A549 (cell line): ENCODE measurements around the gene HOXB7. TPM values are rescaled to one million over a fixed set of nuclear protein-coding genes. Genes with fewer than 3 reads are reported as not detected.

Experiments used
- ATAC-seq, 2 experiments: fragments of 200-7000 bp in 1 of 2; fragments of >200 bp in 1 of 2; cut with Nextera tagmentation in 1 of 2; cut with Tn5 transposase in 1 of 2; 3 replicates each; pipeline versions ENCODE4 v1.8.0 to v1.9.1; 2018 to 2020; ENCODE audit warnings: mild to moderate bottlenecking in 1 of 2, moderate library complexity in 1 of 2
- CTCF ChIA-PET: fragments of 300-600 bp; sonication (Branson Sonifier 250); formaldehyde crosslinking; extraction: SDS; loops from one replicate; lab custom pipeline; 2021; ENCODE audit warnings: antibody characterized with exemption, inconsistent platforms; lab: Yijun Ruan, JAX
- POLR2A ChIA-PET: fragments of 350-600 bp; formaldehyde crosslinking; extraction: SDS; loops from one replicate; lab custom pipeline; 2021; ENCODE audit warnings: antibody characterized with exemption, inconsistent platforms; lab: Yijun Ruan, JAX
- DNase-seq, 2 experiments: peaks; one replicate each; pipeline versions ENCODE4 v3.0.0 to v3.0.0-alpha.2; 2011 to 2016; ENCODE audit warnings: low read depth in 1 of 2, low spot score in 1 of 2
- FAIRE-seq: peaks from 2 replicates; lab custom pipeline; 2011; peaks lifted over from hg19 to GRCh38; lab: Jason Lieb, UNC
- H3K27ac ChIP-seq, 2 experiments: fragments of >200 bp; sonication (Bioruptor Twin); formaldehyde crosslinking; 3 replicates each; pipeline ENCODE4 v1.5.1; 2016 to 2017
- H3K4me1 ChIP-seq: fragments of >200 bp; sonication (Bioruptor Twin); formaldehyde crosslinking; 3 replicates; pipeline ENCODE4 v1.6.1; 2016
- H3K4me2 ChIP-seq: fragments of >200 bp; sonication (Bioruptor Twin); formaldehyde crosslinking; 3 replicates; pipeline ENCODE4 v1.6.1; 2016
- H3K4me3 ChIP-seq: fragments of >200 bp; sonication (Bioruptor Twin); formaldehyde crosslinking; 3 replicates; pipeline ENCODE4 v1.5.1; 2016
- H3K9me3 ChIP-seq: fragments of >200 bp; sonication (Bioruptor Twin); formaldehyde crosslinking; 3 replicates; pipeline ENCODE4 v1.6.1; 2016
- CBX2 ChIP-seq: fragments of 200-600 bp; sonication (generic); IDR thresholded peaks from 2 replicates; pipeline ENCODE4 v1.6.1; 2016; ENCODE audit warnings: low read depth, mild to moderate bottlenecking, borderline replicate concordance
- EHMT2 ChIP-seq: fragments of 200-600 bp; sonication (generic); IDR thresholded peaks from 2 replicates; pipeline ENCODE4 v1.6.1; 2016; ENCODE audit warnings: antibody characterized with exemption, low read depth, mild to moderate bottlenecking, moderate library complexity
- EP300 ChIP-seq, 2 experiments: fragments of >200 bp; sonication (Bioruptor Twin); formaldehyde crosslinking; IDR thresholded peaks; 2 replicates in 1 of 2; 3 replicates in 1 of 2; pipeline ENCODE4 v1.6.1; 2016 to 2017
- FOSB ChIP-seq: fragments of 250-450 bp; sonication (Bioruptor Pico); IDR thresholded peaks from 2 replicates; pipeline ENCODE4 v1.5.0; 2020; ENCODE audit warnings: mild to moderate bottlenecking, moderate library complexity
- FOSL2 ChIP-seq, 2 experiments: fragments of 450-650 bp in 1 of 2; fragments of >200 bp in 1 of 2; sonication (Bioruptor Twin) in 1 of 2; formaldehyde crosslinking; IDR thresholded peaks; 2 replicates each; pipeline versions ENCODE4 v1.5.0 to v1.6.1; 2016 to 2020; ENCODE audit warnings: mild to moderate bottlenecking in 1 of 2, moderate library complexity in 1 of 2
- HDAC2 ChIP-seq: fragments of 200-600 bp; sonication (generic); IDR thresholded peaks from 2 replicates; pipeline ENCODE4 v1.6.1; 2016
- HEYL ChIP-seq: fragments of 250-450 bp; sonication (Bioruptor Pico); IDR thresholded peaks from 2 replicates; pipeline ENCODE4 v1.8.0; 2021; ENCODE audit warnings: mild to moderate bottlenecking, moderate library complexity
- HOXA7 ChIP-seq: fragments of 250-450 bp; sonication (Bioruptor Pico); IDR thresholded peaks from 2 replicates; pipeline ENCODE4 v1.5.0; 2020; ENCODE audit warnings: mild to moderate bottlenecking, moderate library complexity
- JUNB ChIP-seq: fragments of >200 bp; sonication (Bioruptor Twin); formaldehyde crosslinking; IDR thresholded peaks from 2 replicates; pipeline ENCODE4 v1.6.1; 2016
- MAFK ChIP-seq: fragments of 450-650 bp; IDR thresholded peaks from 2 replicates; pipeline ENCODE4 v1.6.1; 2014; ENCODE audit not compliant: partially characterized antibody
- MAZ ChIP-seq: fragments of 150-350 bp; IDR thresholded peaks from 2 replicates; pipeline ENCODE4 v1.6.1; 2014; ENCODE audit warnings: antibody characterized with exemption, low read depth, low read length, borderline replicate concordance
- MYC ChIP-seq: IDR thresholded peaks from 2 replicates; pipeline ENCODE4 v1.6.1; 2012; ENCODE audit warnings: mild to moderate bottlenecking, inconsistent platforms, low read length, improper control_type of control experiment, borderline replicate concordance
- NPAS2 ChIP-seq: fragments of 250-450 bp; sonication (Bioruptor Pico); IDR thresholded peaks from 2 replicates; pipeline ENCODE4 v1.8.0; 2022; ENCODE audit warnings: mild to moderate bottlenecking, moderate library complexity, borderline replicate concordance
- NR3C1 ChIP-seq: fragments of >200 bp; sonication (Bioruptor Twin); formaldehyde crosslinking; IDR thresholded peaks from 3 replicates; pipeline ENCODE4 v1.6.1; 2017
- RFX5 ChIP-seq: fragments of 450-650 bp; IDR thresholded peaks from 2 replicates; pipeline ENCODE4 v1.7.1; 2014; ENCODE audit warnings: antibody characterized with exemption, mild to moderate bottlenecking, moderate library complexity
- RNF2 ChIP-seq: fragments of 200-600 bp; sonication (generic); IDR thresholded peaks from 2 replicates; pipeline ENCODE4 v1.6.1; 2016; ENCODE audit warnings: low read depth, mild to moderate bottlenecking, antibody characterized with exemption, moderate library complexity, borderline replicate concordance
- SMC3 ChIP-seq: fragments of >200 bp; sonication (Bioruptor Twin); formaldehyde crosslinking; IDR thresholded peaks from 3 replicates; pipeline ENCODE4 v1.6.1; 2018; ENCODE audit warnings: inconsistent platforms
- TFCP2L1 ChIP-seq: fragments of 250-450 bp; sonication (Bioruptor Pico); IDR thresholded peaks from 2 replicates; pipeline ENCODE4 v1.5.0; 2021; ENCODE audit warnings: mild to moderate bottlenecking
- TP53 ChIP-seq: fragments of 250-450 bp; sonication (Bioruptor Pico); IDR thresholded peaks from 2 replicates; pipeline ENCODE4 v1.5.0; 2021; ENCODE audit warnings: mild to moderate bottlenecking, moderate library complexity
- ZNF302 ChIP-seq: fragments of 250-450 bp; sonication (Bioruptor Pico); IDR thresholded peaks from 2 replicates; pipeline ENCODE4 v1.9.0; 2021; ENCODE audit warnings: inconsistent platforms, mild to moderate bottlenecking, moderate library complexity
- WGBS: methylation state at CpG from one replicate; pipeline ENCODE4 v1.1.6; 2017; ENCODE audit errors: missing lambda C conversion rate; 5-methylcytosine and 5-hydroxymethylcytosine counted together
- polyA plus RNA-seq, 4 experiments: library from polyadenylated mRNA; depleted of rRNA in 3 of 4; stranded (reverse); fragments of >200 nt; fragmentation: RNase III in 1 of 4; extraction: RNeasy Plus Mini Kit Qiagen cat#74134 plus additional on column Dnase treatment in 1 of 4; gene quantifications; 2 replicates in 3 of 4; 3 replicates in 1 of 4; pipeline ENCODE4 v1.2.3, GENCODE V29; 2011 to 2017
- TF ChIP-seq, protein P1 (sequence below): fragments of >200 bp; sonication (Bioruptor Twin); formaldehyde crosslinking; IDR thresholded peaks from 3 replicates; pipeline ENCODE4 v1.6.1; 2016
- TF ChIP-seq, protein P2 (sequence below): IDR thresholded peaks from 2 replicates; pipeline ENCODE4 v1.6.1; 2012
- TF ChIP-seq, protein P3 (sequence below): fragments of 250-450 bp; sonication (Bioruptor Pico); IDR thresholded peaks from 2 replicates; pipeline ENCODE4 v1.5.0; 2020; ENCODE audit warnings: low read depth, mild to moderate bottlenecking, moderate library complexity
- TF ChIP-seq, protein P4 (sequence below): fragments of 150-350 bp; IDR thresholded peaks from 2 replicates; pipeline ENCODE4 v1.6.1; 2014; ENCODE audit warnings: low read depth, mild to moderate bottlenecking, low read length
- TF ChIP-seq, protein P5 (sequence below): fragments of 450-650 bp; IDR thresholded peaks from 2 replicates; pipeline ENCODE4 v1.6.1; 2014; ENCODE audit warnings: antibody characterized with exemption

HOXB7 gene
- polyA plus RNA-seq, 2 of the 4 experiments (the other 2 are of a cell fraction), result 22.3 to 32.3 TPM

DNA sequence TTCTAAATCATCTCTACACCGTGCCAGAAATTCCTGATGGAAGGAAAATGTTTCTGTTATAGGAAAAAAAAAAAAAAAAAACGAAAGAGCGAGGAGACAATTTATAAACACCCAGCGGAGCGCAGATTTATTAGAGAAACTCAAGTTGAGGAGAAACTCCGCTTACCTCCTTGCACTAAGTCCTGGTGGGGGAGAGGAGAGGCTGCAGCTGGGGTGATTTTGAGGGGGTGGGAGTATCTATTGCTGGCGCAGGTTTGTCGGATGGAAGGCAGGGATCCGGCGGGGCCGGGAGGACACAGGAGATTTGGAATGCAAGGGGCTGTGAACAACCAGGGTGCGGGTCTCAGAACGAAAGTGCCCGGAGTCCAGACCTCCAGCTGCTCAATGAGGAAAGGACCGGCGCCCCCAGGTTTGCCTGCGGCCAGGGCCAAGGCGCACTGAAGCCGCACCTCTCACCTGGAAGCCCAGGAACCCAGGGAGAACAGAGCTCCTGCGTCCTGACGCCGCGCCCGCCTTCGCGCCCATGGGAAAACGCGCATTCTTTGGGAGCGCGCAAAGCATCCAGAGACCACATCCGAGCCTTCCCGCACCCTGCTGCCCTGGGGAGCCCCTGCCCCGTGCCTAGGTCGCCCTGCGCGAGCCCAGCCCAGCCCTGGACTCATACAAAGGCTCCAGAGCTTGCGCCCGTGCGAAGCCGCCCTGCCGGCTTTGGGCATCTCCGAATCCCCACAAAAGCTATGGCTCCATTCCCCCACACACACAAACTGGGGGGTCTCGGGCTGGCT, 6.8 kb upstream of the HOXB7 start:
- TF ChIP-seq ZNF302 (CRISPR knock-in tag) (no peak), MAFK (no peak), JUNB (no peak), TFCP2L1 (CRISPR knock-in tag) (no peak), EHMT2 (no peak), RNF2 (no peak), NPAS2 (CRISPR knock-in tag) (no peak), FOSB (no peak), MYC (no peak), MAZ (no peak), HOXA7 (CRISPR knock-in tag) (no peak)
- TF ChIP-seq, protein P1, sequence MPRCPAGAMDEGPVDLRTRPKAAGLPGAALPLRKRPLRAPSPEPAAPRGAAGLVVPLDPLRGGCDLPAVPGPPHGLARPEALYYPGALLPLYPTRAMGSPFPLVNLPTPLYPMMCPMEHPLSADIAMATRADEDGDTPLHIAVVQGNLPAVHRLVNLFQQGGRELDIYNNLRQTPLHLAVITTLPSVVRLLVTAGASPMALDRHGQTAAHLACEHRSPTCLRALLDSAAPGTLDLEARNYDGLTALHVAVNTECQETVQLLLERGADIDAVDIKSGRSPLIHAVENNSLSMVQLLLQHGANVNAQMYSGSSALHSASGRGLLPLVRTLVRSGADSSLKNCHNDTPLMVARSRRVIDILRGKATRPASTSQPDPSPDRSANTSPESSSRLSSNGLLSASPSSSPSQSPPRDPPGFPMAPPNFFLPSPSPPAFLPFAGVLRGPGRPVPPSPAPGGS, result no peak
- TF ChIP-seq, protein P2, sequence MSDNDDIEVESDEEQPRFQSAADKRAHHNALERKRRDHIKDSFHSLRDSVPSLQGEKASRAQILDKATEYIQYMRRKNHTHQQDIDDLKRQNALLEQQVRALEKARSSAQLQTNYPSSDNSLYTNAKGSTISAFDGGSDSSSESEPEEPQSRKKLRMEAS, result no peak
- TF ChIP-seq, protein P3, sequence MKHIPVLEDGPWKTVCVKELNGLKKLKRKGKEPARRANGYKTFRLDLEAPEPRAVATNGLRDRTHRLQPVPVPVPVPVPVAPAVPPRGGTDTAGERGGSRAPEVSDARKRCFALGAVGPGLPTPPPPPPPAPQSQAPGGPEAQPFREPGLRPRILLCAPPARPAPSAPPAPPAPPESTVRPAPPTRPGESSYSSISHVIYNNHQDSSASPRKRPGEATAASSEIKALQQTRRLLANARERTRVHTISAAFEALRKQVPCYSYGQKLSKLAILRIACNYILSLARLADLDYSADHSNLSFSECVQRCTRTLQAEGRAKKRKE (CRISPR knock-in tag), result no peak
- 85% methylated on average over 43 of the region's 43 CpGs for WGBS
- no peak overlapping the region for H3K4me2 ChIP-seq
- no peaks in the 10 kb centered on the region for H3K9me3 ChIP-seq
- no peak for FAIRE-seq
- POLR2A ChIA-PET, result interaction anchor here (0.6 to 1.3 kb wide), 2 partner anchors 13 to 487 kb away, joined by 4 to 5 read pairs; partner anchors contain the start of gene HOXB6
- H3K4me3 ChIP-seq, result no peak overlapping the region
- H3K27ac ChIP-seq, result no peak overlapping the region
- peaks cover 12% of the 10 kb centered on the region for H3K4me1 ChIP-seq
- no peak for DNase-seq
- no peak for ATAC-seq
- CTCF ChIA-PET, result interaction anchor here (0.7 to 9.7 kb wide), 78 partner anchors 8 to 591 kb away, joined by 3 to 84 read pairs (median 5); partner anchors contain the start of gene HOXB7

DNA sequence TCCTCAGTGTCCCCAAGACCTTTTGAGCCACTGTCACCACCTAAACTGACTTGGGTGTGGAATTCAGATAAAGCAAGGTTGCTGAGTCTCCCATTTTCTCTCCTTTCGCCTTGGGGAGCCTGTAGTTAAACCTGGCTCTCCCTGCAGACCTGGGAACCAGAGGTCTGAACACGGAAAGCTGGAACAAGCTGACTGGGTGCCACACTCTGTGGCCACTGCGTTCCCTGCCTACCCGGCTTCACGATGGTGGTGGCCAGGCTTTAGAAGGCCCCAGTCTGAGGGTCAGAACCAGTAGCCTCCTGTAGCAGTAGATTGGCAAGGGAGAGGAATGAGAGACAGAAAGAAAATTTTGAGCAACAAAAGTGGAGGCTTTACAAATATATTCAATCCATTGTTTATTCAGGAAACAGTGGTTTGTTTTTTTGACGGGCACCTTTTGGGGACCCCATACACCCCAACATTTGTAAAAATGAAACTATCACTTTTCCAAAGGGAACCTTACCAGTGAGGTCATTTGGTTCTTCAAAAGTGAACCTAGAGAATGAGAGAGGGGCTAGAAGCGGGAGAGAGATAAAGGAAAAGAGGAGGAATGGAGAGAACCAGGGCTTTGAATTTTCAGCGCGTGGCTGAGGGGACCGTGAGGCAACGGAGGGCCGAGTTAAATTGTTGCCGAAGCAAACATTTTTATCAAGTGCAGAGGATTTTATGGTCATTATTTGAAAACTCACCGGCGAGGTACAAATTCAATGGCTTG, 6.1 kb upstream of the HOXB7 start:
- CTCF ChIA-PET, result interaction anchor here (0.7 to 9.7 kb wide), 34 partner anchors 8 to 590 kb away, joined by 3 to 84 read pairs (median 8); partner anchors contain the start of gene HOXB7
- ATAC-seq (no peak), FAIRE-seq (no peak), DNase-seq (no peak)
- Histone ChIP-seq H3K4me2 (no peak overlapping the region), H3K27ac (no peak overlapping the region), H3K9me3 (no peaks in the 10 kb centered on the region), H3K4me1 (peaks cover 12% of the 10 kb centered on the region), H3K4me3 (no peak overlapping the region)
- WGBS, result 80% methylated on average over 15 of the region's 15 CpGs
- TF ChIP-seq, protein P4, sequence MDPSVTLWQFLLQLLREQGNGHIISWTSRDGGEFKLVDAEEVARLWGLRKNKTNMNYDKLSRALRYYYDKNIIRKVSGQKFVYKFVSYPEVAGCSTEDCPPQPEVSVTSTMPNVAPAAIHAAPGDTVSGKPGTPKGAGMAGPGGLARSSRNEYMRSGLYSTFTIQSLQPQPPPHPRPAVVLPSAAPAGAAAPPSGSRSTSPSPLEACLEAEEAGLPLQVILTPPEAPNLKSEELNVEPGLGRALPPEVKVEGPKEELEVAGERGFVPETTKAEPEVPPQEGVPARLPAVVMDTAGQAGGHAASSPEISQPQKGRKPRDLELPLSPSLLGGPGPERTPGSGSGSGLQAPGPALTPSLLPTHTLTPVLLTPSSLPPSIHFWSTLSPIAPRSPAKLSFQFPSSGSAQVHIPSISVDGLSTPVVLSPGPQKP, result no peak
- no peak for TF ChIP-seq FOSL2 (IDR thresholded peaks at IDR 0.05)
- TF ChIP-seq FOSL2 (CRISPR knock-in tag; IDR thresholded peaks at IDR 0.05), result no peak
- TF ChIP-seq NR3C1, result no peak
- TF ChIP-seq, protein P5, sequence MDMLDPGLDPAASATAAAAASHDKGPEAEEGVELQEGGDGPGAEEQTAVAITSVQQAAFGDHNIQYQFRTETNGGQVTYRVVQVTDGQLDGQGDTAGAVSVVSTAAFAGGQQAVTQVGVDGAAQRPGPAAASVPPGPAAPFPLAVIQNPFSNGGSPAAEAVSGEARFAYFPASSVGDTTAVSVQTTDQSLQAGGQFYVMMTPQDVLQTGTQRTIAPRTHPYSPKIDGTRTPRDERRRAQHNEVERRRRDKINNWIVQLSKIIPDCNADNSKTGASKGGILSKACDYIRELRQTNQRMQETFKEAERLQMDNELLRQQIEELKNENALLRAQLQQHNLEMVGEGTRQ, result no peak
- no peak for TF ChIP-seq CBX2
- TF ChIP-seq, protein P2, result no peak
- TF ChIP-seq TFCP2L1 (CRISPR knock-in tag), result no peak
- no peak for TF ChIP-seq RFX5
- no peak for TF ChIP-seq TP53 (CRISPR knock-in tag)
- no peak for TF ChIP-seq SMC3
- no peak for TF ChIP-seq EP300 (IDR thresholded peaks at IDR 0.05)
- TF ChIP-seq RNF2, result no peak
- TF ChIP-seq HDAC2, result no peak
- TF ChIP-seq HEYL (CRISPR knock-in tag), result no peak
- POLR2A ChIA-PET, result interaction anchor here (0.6 kb wide), 1 partner anchor 486 kb away, joined by 5 read pairs; no protein-coding TSS in a partner anchor
